Measurements from ENCODE around the gene IKBKG. TPM values are rescaled to one million over a fixed set of nuclear protein-coding genes. Genes with fewer than 3 reads are reported as not detected.

The IKBKG gene
- total RNA-seq, 1 experiment from 2014 or later: 30.4 TPM

DNA sequence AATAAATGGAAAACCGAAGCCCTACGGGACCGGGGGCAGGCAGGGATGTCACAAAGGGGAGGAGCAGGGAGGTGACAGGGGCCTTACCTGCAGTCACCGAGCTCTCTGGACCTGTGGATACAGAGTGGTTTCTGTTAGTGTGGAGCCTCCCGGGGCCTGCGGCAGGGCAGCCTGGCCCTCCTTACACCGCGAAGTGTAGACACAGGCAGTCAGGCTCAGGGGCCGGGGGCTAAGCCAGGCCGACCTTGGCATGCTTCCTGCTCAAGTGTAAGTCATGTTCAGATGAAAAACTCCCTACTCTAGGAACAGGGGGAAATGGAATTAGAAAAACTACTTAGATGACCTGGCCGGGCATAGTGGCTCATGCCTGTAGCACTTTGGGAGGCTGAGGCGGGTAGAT, 35.7 kb upstream of the IKBKG start:
- TF ChIP-seq, protein P1, sequence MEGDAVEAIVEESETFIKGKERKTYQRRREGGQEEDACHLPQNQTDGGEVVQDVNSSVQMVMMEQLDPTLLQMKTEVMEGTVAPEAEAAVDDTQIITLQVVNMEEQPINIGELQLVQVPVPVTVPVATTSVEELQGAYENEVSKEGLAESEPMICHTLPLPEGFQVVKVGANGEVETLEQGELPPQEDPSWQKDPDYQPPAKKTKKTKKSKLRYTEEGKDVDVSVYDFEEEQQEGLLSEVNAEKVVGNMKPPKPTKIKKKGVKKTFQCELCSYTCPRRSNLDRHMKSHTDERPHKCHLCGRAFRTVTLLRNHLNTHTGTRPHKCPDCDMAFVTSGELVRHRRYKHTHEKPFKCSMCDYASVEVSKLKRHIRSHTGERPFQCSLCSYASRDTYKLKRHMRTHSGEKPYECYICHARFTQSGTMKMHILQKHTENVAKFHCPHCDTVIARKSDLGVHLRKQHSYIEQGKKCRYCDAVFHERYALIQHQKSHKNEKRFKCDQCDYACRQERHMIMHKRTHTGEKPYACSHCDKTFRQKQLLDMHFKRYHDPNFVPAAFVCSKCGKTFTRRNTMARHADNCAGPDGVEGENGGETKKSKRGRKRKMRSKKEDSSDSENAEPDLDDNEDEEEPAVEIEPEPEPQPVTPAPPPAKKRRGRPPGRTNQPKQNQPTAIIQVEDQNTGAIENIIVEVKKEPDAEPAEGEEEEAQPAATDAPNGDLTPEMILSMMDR (conservative IDR thresholded peaks at IDR 0.05; ENCODE audit: low read depth, low read length): no peak
- TF ChIP-seq EZH2 (IDR thresholded peaks at IDR 0.05; ENCODE audit: borderline replicate concordance, low read depth, low read length, poor library complexity, severe bottlenecking): no peak
- POLR2A ChIA-PET (ENCODE audit: low non-redundant PET): no interaction called here
- intact Hi-C loops (cut with micrococcal nuclease; ENCODE audit: unreplicated experiment): no loop called here
- H3K27me3 ChIP-seq (replicated peaks; ENCODE audit: insufficient read depth, low read depth, low read length, poor library complexity): no peaks in the 10 kb centered on the region
- DNase-seq (ENCODE audit: low spot score): no peak
- H3K4me3 ChIP-seq (ENCODE audit: low read depth, low read length, poor library complexity, severe bottlenecking): no peak overlapping the region
- CTCF ChIA-PET: no interaction called here
- no TSS peak for BruUV-seq (replicated peaks)
- no peaks in the 10 kb centered on the region for H3K4me1 ChIP-seq (ENCODE audit: insufficient read depth, low read length, poor library complexity, severe bottlenecking)
- H3K9me3 ChIP-seq (ENCODE audit: low read depth, low read length, poor library complexity, severe bottlenecking): no peaks in the 10 kb centered on the region
- no peak overlapping the region for H3K27ac ChIP-seq (ENCODE audit: low read depth, low read length, poor library complexity, severe bottlenecking)
- H3K36me3 ChIP-seq (ENCODE audit: insufficient read depth, low read length, poor library complexity, severe bottlenecking): no peaks in the 10 kb centered on the region

DNA sequence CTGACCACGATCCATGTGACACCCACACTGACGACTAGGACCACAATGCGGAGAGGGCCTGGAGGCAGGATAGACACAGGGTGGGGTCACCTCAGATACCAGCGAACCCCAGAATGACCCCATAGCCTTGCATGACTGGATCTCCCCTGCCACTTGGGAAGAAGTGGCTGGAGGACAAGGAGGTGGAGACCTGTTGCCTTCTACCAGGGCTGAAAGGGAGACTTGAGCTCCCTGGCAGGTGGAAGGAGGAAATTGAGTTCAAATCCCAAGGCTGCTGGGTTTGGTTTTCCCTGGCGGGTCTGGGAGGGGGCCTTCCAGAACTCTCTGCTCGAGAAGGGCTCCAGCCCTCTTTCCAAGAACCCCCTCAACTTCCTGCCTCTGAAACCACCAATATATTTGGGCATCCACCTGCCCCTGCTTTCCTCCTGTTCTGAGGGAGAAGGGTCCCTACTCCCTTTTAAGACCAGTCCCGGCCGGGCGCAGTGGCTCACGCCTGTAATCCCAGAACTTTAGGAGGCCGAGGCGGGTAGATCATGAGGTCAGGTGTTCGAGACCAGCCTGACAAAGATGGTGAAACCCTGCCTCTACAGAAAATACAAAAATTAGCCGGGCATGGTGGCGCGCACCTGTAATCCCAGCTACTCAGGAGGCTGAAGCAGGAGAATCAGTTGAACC, 34.4 kb upstream of the IKBKG start:
- no peak overlapping the region for H3K4me3 ChIP-seq (ENCODE audit: low read depth, low read length, poor library complexity, severe bottlenecking)
- H3K27ac ChIP-seq (ENCODE audit: low read depth, low read length, poor library complexity, severe bottlenecking): no peak overlapping the region
- no peak for DNase-seq (ENCODE audit: low spot score)
- no peaks in the 10 kb centered on the region for H3K27me3 ChIP-seq (replicated peaks; ENCODE audit: insufficient read depth, low read depth, low read length, poor library complexity)
- intact Hi-C loops (cut with micrococcal nuclease; ENCODE audit: unreplicated experiment): no loop called here
- H3K9me3 ChIP-seq (ENCODE audit: low read depth, low read length, poor library complexity, severe bottlenecking): no peaks in the 10 kb centered on the region
- ChIA-PET POLR2A (ENCODE audit: low non-redundant PET) (no interaction called here), CTCF (no interaction called here)
- H3K36me3 ChIP-seq (ENCODE audit: insufficient read depth, low read length, poor library complexity, severe bottlenecking): no peaks in the 10 kb centered on the region
- TF ChIP-seq, protein P1 (conservative IDR thresholded peaks at IDR 0.05; ENCODE audit: low read depth, low read length): no peak
- TF ChIP-seq EZH2 (IDR thresholded peaks at IDR 0.05; ENCODE audit: borderline replicate concordance, low read depth, low read length, poor library complexity, severe bottlenecking): no peak
- no TSS peak for BruUV-seq (replicated peaks)
- H3K4me1 ChIP-seq (ENCODE audit: insufficient read depth, low read length, poor library complexity, severe bottlenecking): no peaks in the 10 kb centered on the region

DNA sequence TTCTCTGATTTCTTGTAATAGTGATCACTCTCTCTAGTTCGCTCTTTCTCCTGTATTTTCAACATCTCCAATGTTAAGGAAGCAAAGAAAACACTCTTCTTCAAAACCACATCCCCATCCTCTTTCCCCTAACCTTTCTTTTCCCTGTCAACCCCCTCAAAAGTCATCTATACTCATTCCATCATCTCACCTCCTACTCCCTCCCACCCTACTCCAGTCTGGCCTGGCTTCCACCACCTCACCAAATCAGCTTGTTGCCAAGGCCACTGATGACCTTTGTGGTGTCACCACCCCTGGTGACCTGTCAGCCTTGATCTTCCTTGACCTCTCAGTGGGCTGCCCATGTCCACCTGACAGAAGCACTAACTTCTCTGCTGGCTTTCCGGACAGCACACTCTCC, 33.7 kb upstream of the IKBKG start:
- Histone ChIP-seq H3K4me1 (ENCODE audit: insufficient read depth, low read length, poor library complexity, severe bottlenecking) (no peaks in the 10 kb centered on the region), H3K27me3 (replicated peaks; ENCODE audit: insufficient read depth, low read depth, low read length, poor library complexity) (no peaks in the 10 kb centered on the region), H3K4me3 (ENCODE audit: low read depth, low read length, poor library complexity, severe bottlenecking) (no peak overlapping the region), H3K9me3 (ENCODE audit: low read depth, low read length, poor library complexity, severe bottlenecking) (no peaks in the 10 kb centered on the region), H3K36me3 (ENCODE audit: insufficient read depth, low read length, poor library complexity, severe bottlenecking) (no peaks in the 10 kb centered on the region), H3K27ac (ENCODE audit: low read depth, low read length, poor library complexity, severe bottlenecking) (no peak overlapping the region)
- intact Hi-C loops (cut with micrococcal nuclease; ENCODE audit: unreplicated experiment): no loop called here
- no TSS peak for BruUV-seq (replicated peaks)
- CTCF ChIA-PET: no interaction called here
- TF ChIP-seq, protein P1 (conservative IDR thresholded peaks at IDR 0.05; ENCODE audit: low read depth, low read length): no peak
- TF ChIP-seq EZH2 (IDR thresholded peaks at IDR 0.05; ENCODE audit: borderline replicate concordance, low read depth, low read length, poor library complexity, severe bottlenecking): no peak
- no peak for DNase-seq (ENCODE audit: low spot score)
- POLR2A ChIA-PET (ENCODE audit: low non-redundant PET): no interaction called here

All from A673 (cell line).